ENCODE measurements around the gene THSD4. TPM values are rescaled to one million over a fixed set of nuclear protein-coding genes. Genes with fewer than 3 reads are reported as not detected.

The THSD4 gene
- total RNA-seq, 1 experiment from 2014 or later = 65.4 TPM

GRCh38 chr15:71623111-71623510 lies 507.8 kb downstream of the THSD4 start:
- Histone ChIP-seq H3K9me3 (ENCODE audit: control insufficient read depth, insufficient read depth, low read depth, low read length) (no peaks in the 10 kb centered on the region), H3K4me1 (ENCODE audit: control insufficient read depth, insufficient read depth, low read length) (no peaks in the 10 kb centered on the region), H3K27ac (ENCODE audit: low read length) (no peak overlapping the region), H3K36me3 (ENCODE audit: control insufficient read depth, insufficient read depth, low read length) (no peaks in the 10 kb centered on the region), H3K27me3 (ENCODE audit: control insufficient read depth, insufficient read depth, low read length) (no peaks in the 10 kb centered on the region), H3K4me3 (ENCODE audit: low read depth in 2 of 2, low read length in 2 of 2) (no peak overlapping the region)
- intact Hi-C loops (cut with micrococcal nuclease; ENCODE audit: unreplicated experiment) (no loop called here), in situ Hi-C loops (cut with HindIII; ENCODE audit: low pct_unique_long_range_greater_than_20kb, low sequenced_read_pairs) (no loop called here)
- TF ChIP-seq POLR2AphosphoS5 (IDR thresholded peaks at IDR 0.05; ENCODE audit: low read depth, low read length) = no peak
- TF ChIP-seq SIN3A (IDR thresholded peaks at IDR 0.05; ENCODE audit: borderline replicate concordance, insufficient read depth, low read depth, low read length) = no peak
- TF ChIP-seq CTCF (IDR thresholded peaks at IDR 0.05) = no peak
- no peak for TF ChIP-seq REST (IDR thresholded peaks at IDR 0.05; ENCODE audit: insufficient read depth in 1 of 2, low read depth in 2 of 2, low read length in 1 of 2)
- no peak for TF ChIP-seq TCF7L2 (IDR thresholded peaks at IDR 0.05; ENCODE audit: low read depth, low read length)
- no TSS peak for BruUV-seq (replicated peaks)
- DNase-seq (ENCODE audit: low read depth, low spot score) = no peak
- ChIA-PET CTCF (no interaction called here), POLR2A (no interaction called here)
- ATAC-seq = no peak

- Histone ChIP-seq H3K4me3 (ENCODE audit: low read depth in 2 of 2, low read length in 2 of 2) (no peak overlapping the region), H3K9me3 (ENCODE audit: control insufficient read depth, insufficient read depth, low read depth, low read length) (no peaks in the 10 kb centered on the region), H3K27ac (ENCODE audit: low read length) (no peak overlapping the region), H3K27me3 (ENCODE audit: control insufficient read depth, insufficient read depth, low read length) (no peaks in the 10 kb centered on the region), H3K4me1 (ENCODE audit: control insufficient read depth, insufficient read depth, low read length) (no peaks in the 10 kb centered on the region), H3K36me3 (ENCODE audit: control insufficient read depth, insufficient read depth, low read length) (no peaks in the 10 kb centered on the region)
- DNase-seq (ENCODE audit: low read depth, low spot score) = no peak
- ChIA-PET CTCF (no interaction called here), POLR2A (no interaction called here)
- no peak for ATAC-seq
- TF ChIP-seq REST (IDR thresholded peaks at IDR 0.05; ENCODE audit: insufficient read depth in 1 of 2, low read depth in 2 of 2, low read length in 1 of 2) (no peak), SIN3A (IDR thresholded peaks at IDR 0.05; ENCODE audit: borderline replicate concordance, insufficient read depth, low read depth, low read length) (no peak), POLR2AphosphoS5 (IDR thresholded peaks at IDR 0.05; ENCODE audit: low read depth, low read length) (no peak), TCF7L2 (IDR thresholded peaks at IDR 0.05; ENCODE audit: low read depth, low read length) (no peak), CTCF (IDR thresholded peaks at IDR 0.05) (no peak)
- intact Hi-C loops (cut with micrococcal nuclease; ENCODE audit: unreplicated experiment) (no loop called here), in situ Hi-C loops (cut with HindIII; ENCODE audit: low pct_unique_long_range_greater_than_20kb, low sequenced_read_pairs) (no loop called here)
- no TSS peak for BruUV-seq (replicated peaks)
These were observed 511.4 kb downstream of the THSD4 start for GRCh38 chr15:71626596-71627088.
